Activated CD8-positive, alpha-beta T cell treated with anti-CD3 and anti-CD28 coated beads for 36 hours (primary cell): ENCODE measurements around the gene TIGD3. TPM values are rescaled to one million over a fixed set of nuclear protein-coding genes. Genes with fewer than 3 reads are reported as not detected.
A peak's percentile ranks its signal among the peaks of the same experiment; 100 is the strongest.

Experiments used
- ATAC-seq: fragments of 200-7000 bp; cut with Tn5 transposase; one replicate; pipeline ENCODE4 v1.10.0; 2021; ENCODE audit warnings: mild to moderate bottlenecking, moderate library complexity
- CTCF ChIA-PET: fragments of 350-600 bp; sonication (Branson Sonifier 250); formaldehyde crosslinking; loops from one replicate; lab custom pipeline; 2021; ENCODE audit warnings: antibody characterized with exemption; lab: Charles Lee
- POLR2A ChIA-PET: fragments of 350-600 bp; sonication (Branson Sonifier 250); formaldehyde crosslinking; loops from one replicate; lab custom pipeline; 2021; ENCODE audit warnings: antibody characterized with exemption; lab: Charles Lee
- DNase-seq: peaks from one replicate; pipeline ENCODE4 v3.0.0-alpha.2; 2020
- H3K27ac Mint-ChIP-seq: one replicate; pipeline ENCODE4 v1.8.0; 2021; ENCODE audit warnings: mild to moderate bottlenecking, mixed read lengths
- H3K27me3 Mint-ChIP-seq: one replicate; pipeline ENCODE4 v1.8.0; 2021; ENCODE audit warnings: mixed read lengths
- H3K36me3 Mint-ChIP-seq: one replicate; pipeline ENCODE4 v1.8.0; 2021; ENCODE audit warnings: low read depth, mixed read lengths
- H3K4me1 Mint-ChIP-seq: one replicate; pipeline ENCODE4 v1.8.0; 2021; ENCODE audit warnings: low read depth, mixed read lengths
- H3K4me3 Mint-ChIP-seq: one replicate; pipeline ENCODE4 v1.8.0; 2021; ENCODE audit warnings: mild to moderate bottlenecking, moderate library complexity, mixed read lengths
- H3K9me3 Mint-ChIP-seq: one replicate; pipeline ENCODE4 v1.8.0; 2021; ENCODE audit warnings: mixed read lengths
- CTCF ChIP-seq: fragments of 200-600 bp; IDR thresholded peaks from one replicate; pipeline ENCODE4 v1.8.0; 2022; ENCODE audit warnings: antibody characterized with exemption, mild to moderate bottlenecking
- intact Hi-C: fragments of 100-400 bp; cut with micrococcal nuclease; formaldehyde crosslinking; loops from one replicate; pipeline ENCODE4 v1.10.0; 2022
- total RNA-seq, 2 experiments: library from RNA; stranded (reverse); gene quantifications; one replicate each; pipeline ENCODE4 v1.2.3, GENCODE V29; 2021

The TIGD3 gene
- total RNA-seq, 2 experiments from 2014 or later = 0.65 to 1.4 TPM

DNA sequence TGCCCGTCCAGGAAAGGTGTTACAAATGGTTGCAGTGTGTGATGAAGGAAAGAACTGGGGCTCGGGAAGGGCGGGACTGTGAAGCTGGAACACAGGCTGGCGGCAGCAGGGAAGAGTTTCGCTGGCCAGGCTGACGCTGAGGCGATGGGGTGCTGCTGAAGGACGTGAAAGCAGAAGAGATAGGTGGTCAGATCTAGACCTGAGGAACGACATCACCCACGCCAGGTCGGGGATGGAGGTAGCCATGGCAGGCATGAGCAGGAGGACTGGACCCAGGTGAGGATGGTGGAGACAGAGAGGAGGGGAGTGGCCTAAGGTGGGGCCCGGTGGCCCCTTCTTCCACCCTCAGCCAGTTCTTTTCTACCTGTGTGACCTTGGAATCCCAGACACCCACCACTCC is 30.7 kb upstream of the TIGD3 start:
- Mint-ChIP-seq H3K9me3 (no peaks in the 10 kb centered on the region), H3K27ac (no peak overlapping the region)
- POLR2A ChIA-PET = interaction anchor here (0.6 kb wide), 1 partner anchor 15 kb away, joined by 3 read pairs; no protein-coding TSS in a partner anchor

GRCh38 chr11:65325435-65325834 is 29.1 kb upstream of the TIGD3 start:
- H3K9me3 Mint-ChIP-seq = no peaks in the 10 kb centered on the region
- H3K4me1 Mint-ChIP-seq = peaks cover 7% of the 10 kb centered on the region
- DNase-seq = no peak
- no peak overlapping the region for H3K27ac Mint-ChIP-seq
- intact Hi-C loops = no loop called here
- no peak for ATAC-seq
- ChIA-PET CTCF (interaction anchor here (11.7 kb wide), 1 partner anchor 14 kb away, joined by 265 read pairs; the partner anchor contains the start of gene CDC42EP2), POLR2A (interaction anchor here (1.1 kb wide), 1 partner anchor 18 kb away, joined by 3 read pairs; no protein-coding TSS in a partner anchor)
- H3K27me3 Mint-ChIP-seq = peaks cover 2% of the 10 kb centered on the region
- no peaks in the 10 kb centered on the region for H3K36me3 Mint-ChIP-seq
- no peak for TF ChIP-seq CTCF
- no peak overlapping the region for H3K4me3 Mint-ChIP-seq

More for the DNA sequence above, 30.7 kb upstream of the TIGD3 start:
- peaks cover 2% of the 10 kb centered on the region for H3K27me3 Mint-ChIP-seq
- TF ChIP-seq CTCF = no peak
- no peak for DNase-seq
- no peaks in the 10 kb centered on the region for H3K36me3 Mint-ChIP-seq
- ATAC-seq = no peak
- no peak overlapping the region for H3K4me3 Mint-ChIP-seq
- H3K4me1 Mint-ChIP-seq = no peaks in the 10 kb centered on the region
- intact Hi-C loops = no loop called here
- CTCF ChIA-PET = interaction anchor here (1.3 to 11.7 kb wide), 2 partner anchors 9 to 13 kb away, joined by 4 to 265 read pairs; partner anchors contain the start of gene CDC42EP2

DNA sequence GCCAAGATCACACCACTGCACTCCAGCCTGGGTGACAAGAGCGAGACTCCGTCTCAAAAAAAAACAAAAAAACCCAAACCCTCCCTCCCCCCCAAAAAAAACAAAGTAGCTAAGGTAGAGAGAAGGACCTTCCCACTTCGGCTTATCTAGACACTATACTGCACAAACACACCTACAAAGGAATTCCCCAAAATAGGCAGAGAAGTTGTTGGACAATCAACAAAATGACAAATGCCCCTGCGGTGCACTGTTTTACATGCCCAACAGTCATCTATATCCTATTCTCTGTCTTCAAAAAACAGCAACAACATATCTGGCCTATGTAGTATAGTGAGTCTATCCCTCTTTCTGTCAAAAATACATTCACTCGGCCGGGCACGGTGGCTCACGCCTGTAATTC is 27.5 kb upstream of the TIGD3 start:
- DNase-seq (no peak), ATAC-seq (no peak)
- ChIA-PET POLR2A (no interaction called here), CTCF (interaction anchor here (0.8 to 11.7 kb wide), 2 partner anchors 16 to 122 kb away, joined by 3 to 265 read pairs; partner anchors contain the start of gene CDC42EP2)
- Mint-ChIP-seq H3K36me3 (no peaks in the 10 kb centered on the region), H3K27ac (no peak overlapping the region), H3K27me3 (peaks cover 2% of the 10 kb centered on the region), H3K4me3 (no peak overlapping the region), H3K9me3 (no peaks in the 10 kb centered on the region), H3K4me1 (peaks cover 7% of the 10 kb centered on the region)
- TF ChIP-seq CTCF = no peak
- intact Hi-C loops = no loop called here

- ChIA-PET CTCF (interaction anchor here (0.6 to 11.7 kb wide), 60 partner anchors 9 to 1294 kb away, joined by 3 to 265 read pairs (median 5); partner anchors contain the start of genes CAPN1, CDC42BPG, CDC42EP2 and FRMD8), POLR2A (interaction anchor here (0.6 to 1.7 kb wide), 9 partner anchors 13 to 171 kb away, joined by 3 to 7 read pairs (median 3); partner anchors contain the start of gene CDC42EP2)
- Mint-ChIP-seq H3K4me3 (peak overlapping the region; percentile 3), H3K27ac (no peak overlapping the region), H3K9me3 (no peaks in the 10 kb centered on the region), H3K27me3 (no peaks in the 10 kb centered on the region), H3K4me1 (peaks cover 7% of the 10 kb centered on the region), H3K36me3 (peaks cover 2% of the 10 kb centered on the region)
- intact Hi-C loops = no loop called here
- ATAC-seq = no peak
- TF ChIP-seq CTCF = no peak
- DNase-seq = no peak
These were observed 25.1 kb upstream of the TIGD3 start for GRCh38 chr11:65329478-65329877.

GRCh38 chr11:65329944-65330403 is 24.6 kb upstream of the TIGD3 start:
- Mint-ChIP-seq H3K4me1 (peaks cover 12% of the 10 kb centered on the region), H3K36me3 (peaks cover 2% of the 10 kb centered on the region), H3K27me3 (no peaks in the 10 kb centered on the region), H3K9me3 (no peaks in the 10 kb centered on the region), H3K4me3 (peak overlapping the region; percentile 3), H3K27ac (no peak overlapping the region)
- POLR2A ChIA-PET = interaction anchor here (0.6 to 1.7 kb wide), 8 partner anchors 14 to 170 kb away, joined by 3 to 7 read pairs (median 3); no protein-coding TSS in a partner anchor
- intact Hi-C loops = no loop called here
- CTCF ChIA-PET = interaction anchor here (0.6 to 11.7 kb wide), 57 partner anchors 9 to 332 kb away, joined by 3 to 265 read pairs (median 5); partner anchors contain the start of genes CAPN1, CDC42EP2, FRMD8 and POLA2
- TF ChIP-seq CTCF = peak; percentile 92
- peak; percentile 97 for DNase-seq
- ATAC-seq = peak; percentile 24
